Fibroblast of lung (primary cell): ENCODE measurements around the gene PAIP2.

Experiments used
- EZH2 ChIP-seq: IDR thresholded peaks from 2 replicates; pipeline ENCODE4 v1.5.1; 2012; ENCODE audit warnings: low read length, control low read depth, mild to moderate bottlenecking; ENCODE audit errors: missing control alignments
- TF ChIP-seq, protein P1 (sequence below), 2 donors: IDR thresholded peaks in 1 of 2; conservative IDR thresholded peaks in 1 of 2; 1 replicate in 1 of 2; 2 replicates in 1 of 2; pipeline ENCODE4 v1.5.1; 2011 to 2012; ENCODE audit warnings: low read length in 2 of 2, control low read depth in 1 of 2, inconsistent platforms in 1 of 2, low read depth in 1 of 2, mild to moderate bottlenecking in 1 of 2

DNA sequence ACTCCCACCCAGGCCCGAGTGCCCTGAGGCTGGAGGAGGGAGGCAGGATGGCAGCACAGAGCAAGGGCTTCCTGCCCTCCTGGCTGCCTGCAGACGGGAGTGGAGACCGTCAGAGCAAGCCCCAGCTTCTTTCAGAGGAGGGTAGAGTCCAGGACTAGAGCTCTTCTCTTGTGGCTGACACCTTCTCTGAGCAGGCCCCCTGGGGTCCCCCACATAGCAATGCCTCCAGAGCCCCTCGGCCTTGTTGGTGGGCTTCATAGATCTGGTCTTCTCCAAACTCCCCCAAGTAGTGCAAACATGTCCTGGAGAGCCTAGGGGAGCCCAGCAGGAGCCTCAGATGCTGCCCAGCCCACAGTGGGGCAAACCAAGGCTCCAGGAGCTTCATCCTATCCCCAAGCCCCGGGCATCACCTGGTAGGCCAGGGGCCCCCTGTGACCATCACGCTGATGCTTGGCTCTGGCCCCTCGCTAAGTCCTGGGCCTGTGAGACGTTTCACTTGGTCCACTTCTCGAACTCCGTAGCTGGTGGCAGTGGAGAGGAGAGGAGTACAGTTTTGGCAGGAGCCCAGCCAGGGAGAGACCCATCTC lies 46.0 kb downstream of the PAIP2 start:
- TF ChIP-seq, protein P1, sequence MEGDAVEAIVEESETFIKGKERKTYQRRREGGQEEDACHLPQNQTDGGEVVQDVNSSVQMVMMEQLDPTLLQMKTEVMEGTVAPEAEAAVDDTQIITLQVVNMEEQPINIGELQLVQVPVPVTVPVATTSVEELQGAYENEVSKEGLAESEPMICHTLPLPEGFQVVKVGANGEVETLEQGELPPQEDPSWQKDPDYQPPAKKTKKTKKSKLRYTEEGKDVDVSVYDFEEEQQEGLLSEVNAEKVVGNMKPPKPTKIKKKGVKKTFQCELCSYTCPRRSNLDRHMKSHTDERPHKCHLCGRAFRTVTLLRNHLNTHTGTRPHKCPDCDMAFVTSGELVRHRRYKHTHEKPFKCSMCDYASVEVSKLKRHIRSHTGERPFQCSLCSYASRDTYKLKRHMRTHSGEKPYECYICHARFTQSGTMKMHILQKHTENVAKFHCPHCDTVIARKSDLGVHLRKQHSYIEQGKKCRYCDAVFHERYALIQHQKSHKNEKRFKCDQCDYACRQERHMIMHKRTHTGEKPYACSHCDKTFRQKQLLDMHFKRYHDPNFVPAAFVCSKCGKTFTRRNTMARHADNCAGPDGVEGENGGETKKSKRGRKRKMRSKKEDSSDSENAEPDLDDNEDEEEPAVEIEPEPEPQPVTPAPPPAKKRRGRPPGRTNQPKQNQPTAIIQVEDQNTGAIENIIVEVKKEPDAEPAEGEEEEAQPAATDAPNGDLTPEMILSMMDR (conservative IDR thresholded peaks at IDR 0.05 in 1 of 2, IDR thresholded peaks at IDR 0.05 in 1 of 2; ENCODE audit: low read depth in 1 of 2, low read length in 2 of 2) = no peak
- no peak for TF ChIP-seq EZH2
